HG03066 (cell line): Measurements from ENCODE around the gene SGPP2.
A peak's percentile ranks its signal among the peaks of the same experiment; 100 is the strongest.
"Not testable (repeated sequence)": the region's sequence is repeated elsewhere in the genome, so short reads cannot be mapped to it uniquely, and the experiment has no call there.

ENCODE experiments used
- ATAC-seq: cut with Tn5 transposase; IDR thresholded peaks from one replicate; pipeline ENCODE4 v1.9.1; 2021; ENCODE audit warnings: low read depth; ENCODE audit not compliant: unreplicated experiment

SGPP2 gene

GRCh38 chr2:222424276-222424728, at the start of gene SGPP2:
TSS of gene SGPP2 (plus strand) at chr2:222424543. CDS start at chr2:222424603, 60 bp downstream.
- peak; percentile 28 for ATAC-seq

GRCh38 chr2:222375798-222376197, 48.5 kb upstream of the SGPP2 start:
- ATAC-seq, result no peak

GRCh38 chr2:222380456-222380855, 43.9 kb upstream of the SGPP2 start:
- ATAC-seq, result no peak

- no peak for ATAC-seq
Observed at GRCh38 chr2:222381566-222381965, 42.8 kb upstream of the SGPP2 start.

- no peak for ATAC-seq
Observed at GRCh38 chr2:222383255-222383654, 41.1 kb upstream of the SGPP2 start.

GRCh38 chr2:222391743-222392285, 32.5 kb upstream of the SGPP2 start:
- ATAC-seq, result no peak

- no peak for ATAC-seq
Observed at GRCh38 chr2:222393733-222394267, 30.5 kb upstream of the SGPP2 start.

- no peak for ATAC-seq
Observed at GRCh38 chr2:222398446-222398885, 25.9 kb upstream of the SGPP2 start.

GRCh38 chr2:222399038-222399783, 25.1 kb upstream of the SGPP2 start:
- ATAC-seq, result no peak

GRCh38 chr2:222404151-222404905, 20.0 kb upstream of the SGPP2 start:
- no peak for ATAC-seq

GRCh38 chr2:222408684-222409083, 15.7 kb upstream of the SGPP2 start:
- no peak for ATAC-seq

- no peak for ATAC-seq
Observed at GRCh38 chr2:222410534-222410933, 13.8 kb upstream of the SGPP2 start.

- ATAC-seq, result not testable (repeated sequence)
Observed at GRCh38 chr2:222412334-222412733, 12.0 kb upstream of the SGPP2 start.

GRCh38 chr2:222413295-222413911, 10.9 kb upstream of the SGPP2 start:
- ATAC-seq, result no peak

- no peak for ATAC-seq
Observed at GRCh38 chr2:222418739-222419138, 5.6 kb upstream of the SGPP2 start.

GRCh38 chr2:222420508-222420907, 3.8 kb upstream of the SGPP2 start:
- no peak for ATAC-seq

- ATAC-seq, result no peak
Observed at GRCh38 chr2:222421626-222422025, 2.7 kb upstream of the SGPP2 start.

GRCh38 chr2:222423186-222423585, 1.2 kb upstream of the SGPP2 start:
- ATAC-seq, result no peak

GRCh38 chr2:222423632-222424275, 589 bp upstream of the SGPP2 start:
- ATAC-seq, result peak; percentile 6
